ENCODE data around the gene QRICH1. TPM values are rescaled to one million over a fixed set of nuclear protein-coding genes. Genes with fewer than 3 reads are reported as not detected.

Gene QRICH1
- total RNA-seq, 4 donors from 2014 or later: 79.8 to 342 (median 98.3) TPM

DNA sequence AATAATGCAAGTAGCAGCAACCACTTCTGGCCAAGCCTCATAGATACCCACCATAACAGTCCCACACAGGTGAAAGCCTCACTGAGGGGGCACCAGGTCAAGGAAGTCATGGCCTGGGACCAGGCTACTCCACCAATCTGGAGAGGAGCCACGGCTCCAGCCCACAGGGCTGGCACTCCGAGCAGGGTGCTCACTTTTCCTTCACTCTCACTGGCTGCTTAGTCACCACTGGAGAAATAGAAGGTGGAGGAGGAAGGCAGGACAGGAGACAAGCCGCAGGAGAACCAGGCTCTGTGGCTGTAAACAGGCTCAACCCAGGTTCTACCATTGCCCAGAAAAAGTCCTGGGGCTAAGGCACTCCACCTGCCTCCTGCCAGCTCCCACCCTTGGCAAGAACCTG, 25.6 kb upstream of the QRICH1 start:
- WGBS, 2 donors: 50 to 62% methylated on average over 2 to 3 of the region's 3 CpGs
- Histone ChIP-seq H3K9me3 (no peaks in the 10 kb centered on the region), H3K4me1 (peaks cover 10 to 17% of the 10 kb centered on the region in 2 donors), H3K27ac (peak overlapping the region in 2 of 3 donors; percentile 90 to 91), H3K4me3 (replicated peaks in 1 of 3) (peak overlapping the region in 2 of 3 donors; percentile 96), H3K27me3 (no peaks in the 10 kb centered on the region), H3K36me3 (peaks cover 59 to 74% of the 10 kb centered on the region in 2 donors)
- intact Hi-C loops (cut with DNase I): no loop called here
- DNase-seq: no peak
- TF ChIP-seq, protein P1, sequence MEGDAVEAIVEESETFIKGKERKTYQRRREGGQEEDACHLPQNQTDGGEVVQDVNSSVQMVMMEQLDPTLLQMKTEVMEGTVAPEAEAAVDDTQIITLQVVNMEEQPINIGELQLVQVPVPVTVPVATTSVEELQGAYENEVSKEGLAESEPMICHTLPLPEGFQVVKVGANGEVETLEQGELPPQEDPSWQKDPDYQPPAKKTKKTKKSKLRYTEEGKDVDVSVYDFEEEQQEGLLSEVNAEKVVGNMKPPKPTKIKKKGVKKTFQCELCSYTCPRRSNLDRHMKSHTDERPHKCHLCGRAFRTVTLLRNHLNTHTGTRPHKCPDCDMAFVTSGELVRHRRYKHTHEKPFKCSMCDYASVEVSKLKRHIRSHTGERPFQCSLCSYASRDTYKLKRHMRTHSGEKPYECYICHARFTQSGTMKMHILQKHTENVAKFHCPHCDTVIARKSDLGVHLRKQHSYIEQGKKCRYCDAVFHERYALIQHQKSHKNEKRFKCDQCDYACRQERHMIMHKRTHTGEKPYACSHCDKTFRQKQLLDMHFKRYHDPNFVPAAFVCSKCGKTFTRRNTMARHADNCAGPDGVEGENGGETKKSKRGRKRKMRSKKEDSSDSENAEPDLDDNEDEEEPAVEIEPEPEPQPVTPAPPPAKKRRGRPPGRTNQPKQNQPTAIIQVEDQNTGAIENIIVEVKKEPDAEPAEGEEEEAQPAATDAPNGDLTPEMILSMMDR (IDR thresholded peaks at IDR 0.05): no peak
- no peak for TF ChIP-seq POLR2A (IDR thresholded peaks at IDR 0.05)

DNA sequence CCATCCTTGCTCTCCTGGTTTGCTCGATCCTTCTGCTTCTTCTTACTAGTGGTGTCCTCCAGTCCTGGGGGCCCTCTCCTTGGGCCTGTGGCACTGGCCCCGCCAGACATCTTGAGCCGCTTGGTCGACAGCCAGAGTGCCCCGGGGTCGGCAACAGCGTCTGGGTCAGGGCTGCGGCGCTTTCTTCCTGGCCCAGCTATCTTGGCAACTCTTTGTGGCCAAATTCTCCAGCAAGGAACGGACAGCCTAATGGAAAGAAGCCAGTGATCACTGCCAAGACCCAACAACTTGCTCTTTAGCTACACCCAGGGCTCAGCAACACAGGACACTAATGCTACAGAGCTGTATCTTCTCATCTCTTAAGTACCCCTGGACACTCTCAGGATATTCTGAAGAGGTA, 25.2 kb upstream of the QRICH1 start:
- no peak overlapping the region for H3K4me3 ChIP-seq (replicated peaks in 1 of 3)
- intact Hi-C loops (cut with DNase I): no loop called here
- no peak for TF ChIP-seq POLR2A (IDR thresholded peaks at IDR 0.05)
- TF ChIP-seq, protein P1 (IDR thresholded peaks at IDR 0.05): no peak
- no peaks in the 10 kb centered on the region for H3K27me3 ChIP-seq
- peaks cover 10 to 17% of the 10 kb centered on the region in 2 donors for H3K4me1 ChIP-seq
- DNase-seq: no peak
- no peaks in the 10 kb centered on the region for H3K9me3 ChIP-seq
- H3K27ac ChIP-seq: peak overlapping the region in 1 of 3 donors; percentile 91
- H3K36me3 ChIP-seq: peaks cover 59 to 74% of the 10 kb centered on the region in 2 donors
- 68 to 70% methylated on average over 9 to 10 of the region's 10 CpGs for WGBS, 2 donors

DNA sequence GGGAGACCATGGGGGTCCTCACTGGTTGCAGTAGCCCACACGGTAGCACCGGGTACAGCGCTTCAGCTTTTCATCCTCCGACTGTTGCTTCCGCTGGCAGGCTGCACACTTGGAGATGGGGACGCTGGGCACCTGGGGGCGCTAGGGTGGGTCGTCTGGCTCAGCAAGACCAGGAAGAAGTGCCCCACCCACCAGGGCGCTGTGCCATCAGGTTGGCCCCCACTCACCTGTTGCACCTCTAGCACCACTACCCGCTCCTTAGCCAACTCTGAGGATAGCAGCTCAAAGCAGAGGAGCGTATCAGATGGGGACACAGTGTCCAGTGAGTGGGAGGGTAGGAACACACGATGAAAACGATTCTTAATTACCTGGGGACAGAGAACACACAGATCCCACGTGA, 18.4 kb upstream of the QRICH1 start:
- peaks cover 89 to 92% of the 10 kb centered on the region in 2 donors for H3K36me3 ChIP-seq

DNA sequence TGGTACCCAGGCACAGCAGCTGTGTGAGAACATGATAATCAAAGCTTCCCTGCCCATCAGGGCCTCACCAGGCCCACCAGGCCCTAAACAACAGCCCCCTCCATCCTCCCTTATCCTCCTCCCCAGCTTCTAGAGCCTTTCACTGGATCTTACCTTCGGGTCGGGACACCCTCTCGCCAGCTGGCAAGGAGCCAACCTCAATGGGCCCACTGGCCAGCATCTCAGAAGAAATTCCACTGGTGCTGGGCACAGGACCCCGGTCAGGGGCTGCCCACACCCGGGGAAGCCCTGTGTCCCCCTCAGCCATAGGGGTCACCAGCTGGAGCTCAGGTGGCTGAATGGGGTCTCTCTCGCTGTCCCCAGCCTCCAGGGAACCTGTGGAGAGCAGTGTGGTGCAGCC, 17.5 kb upstream of the QRICH1 start:
- H3K27ac ChIP-seq: no peak overlapping the region
- intact Hi-C loops (cut with DNase I): no loop called here
- TF ChIP-seq, protein P1 (IDR thresholded peaks at IDR 0.05): no peak
- H3K36me3 ChIP-seq: peaks cover 80 to 83% of the 10 kb centered on the region in 2 donors
- H3K9me3 ChIP-seq: no peaks in the 10 kb centered on the region
- 60 to 79% methylated on average over 3 to 6 of the region's 6 CpGs for WGBS, 2 donors
- no peaks in the 10 kb centered on the region for H3K4me1 ChIP-seq
- H3K4me3 ChIP-seq (replicated peaks in 1 of 3): no peak overlapping the region
- no peak for DNase-seq
- H3K27me3 ChIP-seq: no peaks in the 10 kb centered on the region

More for the DNA sequence above, 18.4 kb upstream of the QRICH1 start:
- intact Hi-C loops (cut with DNase I): no loop called here
- TF ChIP-seq, protein P1 (IDR thresholded peaks at IDR 0.05): no peak
- TF ChIP-seq POLR2A (IDR thresholded peaks at IDR 0.05): no peak
- Histone ChIP-seq H3K9me3 (no peaks in the 10 kb centered on the region), H3K27ac (no peak overlapping the region), H3K4me1 (no peaks in the 10 kb centered on the region), H3K4me3 (replicated peaks in 1 of 3) (no peak overlapping the region), H3K27me3 (no peaks in the 10 kb centered on the region)
- no peak for DNase-seq
- 89 to 90% methylated on average over 11 to 14 of the region's 14 CpGs for WGBS, 2 donors

DNA sequence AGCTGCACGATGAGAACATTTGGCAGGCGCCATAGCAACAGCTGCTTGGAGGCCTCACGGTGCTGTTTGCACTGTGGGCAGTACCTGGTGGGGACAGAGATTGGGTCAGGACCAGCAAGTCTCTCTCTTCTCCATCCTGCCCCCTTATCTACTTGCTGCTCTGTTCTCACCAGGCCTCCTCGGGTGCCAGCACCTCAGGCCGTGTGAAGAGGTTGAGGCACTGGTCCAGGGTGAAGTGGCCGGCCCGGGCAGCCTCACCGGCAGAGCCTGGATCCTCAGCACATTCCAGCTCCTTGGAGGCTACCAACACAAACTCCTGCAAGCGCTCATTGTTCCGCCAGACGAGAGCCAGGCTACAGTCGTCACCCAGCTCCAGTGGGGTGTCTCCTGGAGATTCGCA, 16.9 kb upstream of the QRICH1 start:
- no peaks in the 10 kb centered on the region for H3K9me3 ChIP-seq
- no peak for DNase-seq
- H3K27ac ChIP-seq: no peak overlapping the region
- TF ChIP-seq, protein P1 (IDR thresholded peaks at IDR 0.05): no peak
- TF ChIP-seq POLR2A (IDR thresholded peaks at IDR 0.05): no peak
- intact Hi-C loops (cut with DNase I): no loop called here
- peaks cover 75 to 77% of the 10 kb centered on the region in 2 donors for H3K36me3 ChIP-seq
- WGBS, 2 donors: 76 to 79% methylated on average over 5 to 13 of the region's 13 CpGs
- no peaks in the 10 kb centered on the region for H3K27me3 ChIP-seq
- H3K4me1 ChIP-seq: peaks cover 0 to under 1% of the 10 kb centered on the region in 2 donors
- no peak overlapping the region for H3K4me3 ChIP-seq (replicated peaks in 1 of 3)
